SIG-M5 (cell line): Measurements from ENCODE around the gene PAFAH1B1.
"Not testable (repeated sequence)": the region's sequence is repeated elsewhere in the genome, so short reads cannot be mapped to it uniquely, and the experiment has no call there.

Experiments
- DNase-seq: peaks from one replicate; lab custom pipeline; 2025; lab: John Stamatoyannopoulos, UW

Gene PAFAH1B1

GRCh38 chr17:2594722-2595599 lies 1.5 kb downstream of the PAFAH1B1 start:
- DNase-seq, result no peak

- no peak for DNase-seq
Observed at GRCh38 chr17:2595716-2596115, 2.3 kb downstream of the PAFAH1B1 start.

GRCh38 chr17:2598166-2598565 lies 4.7 kb downstream of the PAFAH1B1 start:
- no peak for DNase-seq

GRCh38 chr17:2602597-2603017 lies 9.2 kb downstream of the PAFAH1B1 start:
- no peak for DNase-seq

GRCh38 chr17:2608350-2608913 lies 15.0 kb downstream of the PAFAH1B1 start:
- no peak for DNase-seq

- no peak for DNase-seq
Observed at GRCh38 chr17:2609091-2609490, 15.6 kb downstream of the PAFAH1B1 start.

- DNase-seq, result no peak
Observed at GRCh38 chr17:2610195-2611175, 17.0 kb downstream of the PAFAH1B1 start.

- no peak for DNase-seq
Observed at GRCh38 chr17:2611627-2612026, 18.2 kb downstream of the PAFAH1B1 start.

- DNase-seq, result no peak
Observed at GRCh38 chr17:2612630-2613029, 19.2 kb downstream of the PAFAH1B1 start.

- DNase-seq, result no peak
Observed at GRCh38 chr17:2613089-2613808, 19.8 kb downstream of the PAFAH1B1 start.

GRCh38 chr17:2615882-2616281 lies 22.4 kb downstream of the PAFAH1B1 start:
- DNase-seq, result no peak

GRCh38 chr17:2621241-2621640 lies 27.8 kb downstream of the PAFAH1B1 start:
- DNase-seq, result no peak

- not testable (repeated sequence) for DNase-seq
Observed at GRCh38 chr17:2621951-2622405, 28.5 kb downstream of the PAFAH1B1 start.

GRCh38 chr17:2622721-2623301 lies 29.4 kb downstream of the PAFAH1B1 start:
- DNase-seq, result not testable (repeated sequence)

- peak; percentile 79 for DNase-seq
Observed at GRCh38 chr17:2624292-2624731, 30.9 kb downstream of the PAFAH1B1 start.

GRCh38 chr17:2626626-2627219 lies 33.3 kb downstream of the PAFAH1B1 start:
- DNase-seq, result not testable (repeated sequence)

GRCh38 chr17:2628922-2629321 lies 35.5 kb downstream of the PAFAH1B1 start:
- DNase-seq, result not testable (repeated sequence)

GRCh38 chr17:2631211-2631610 lies 37.8 kb downstream of the PAFAH1B1 start:
- no peak for DNase-seq

- no peak for DNase-seq
Observed at GRCh38 chr17:2634361-2634960, 41.0 kb downstream of the PAFAH1B1 start.

GRCh38 chr17:2635241-2635640 lies 41.8 kb downstream of the PAFAH1B1 start:
- no peak for DNase-seq
